Astrocyte (in vitro differentiated cells and primary cell): ENCODE results near the gene MYOF.

Experiments used
- CTCF ChIP-seq: IDR thresholded peaks from 2 replicates; pipeline ENCODE4 v1.5.1; 2011; ENCODE audit warnings: low read depth, mild to moderate bottlenecking, inconsistent platforms, low read length, moderate library complexity; ENCODE audit not compliant: insufficient read depth
- EZH2 ChIP-seq: IDR thresholded peaks from 2 replicates; pipeline ENCODE4 v1.6.1; 2012; ENCODE audit warnings: mild to moderate bottlenecking, low read length, inconsistent platforms; ENCODE audit not compliant: insufficient read depth

- TF ChIP-seq CTCF (no peak), EZH2 (no peak)
Observed at GRCh38 chr10:93280699-93281366, 201.3 kb downstream of the MYOF start.
